GM18907 (cell line): Measurements from ENCODE around the gene TMEM219.
A peak's percentile ranks its signal among the peaks of the same experiment; 100 is the strongest.

Experiments
- ATAC-seq: cut with Tn5 transposase; IDR thresholded peaks from one replicate; pipeline ENCODE4 v1.9.1; 2021; ENCODE audit warnings: mild to moderate bottlenecking, moderate library complexity; ENCODE audit not compliant: unreplicated experiment

TMEM219 gene

GRCh38 chr16:29994600-29995323 lies 32.9 kb downstream of the TMEM219 start:
- ATAC-seq: peak; percentile 25

- peak; percentile 53 for ATAC-seq
Observed at GRCh38 chr16:29995324-29995910, 33.5 kb downstream of the TMEM219 start, which contains the start of gene HIRIP3. Gene HIRIP3, minus strand, starts transcription at chr16:29995617. Its CDS starts 12 bp downstream, at chr16:29995605.

- peak; percentile 88 for ATAC-seq
Observed at GRCh38 chr16:29995911-29996765, 34.3 kb downstream of the TMEM219 start, which contains the start of gene INO80E. Gene INO80E, plus strand, starts transcription at chr16:29996241. Its CDS starts 70 bp downstream, at chr16:29996311.

DNA sequence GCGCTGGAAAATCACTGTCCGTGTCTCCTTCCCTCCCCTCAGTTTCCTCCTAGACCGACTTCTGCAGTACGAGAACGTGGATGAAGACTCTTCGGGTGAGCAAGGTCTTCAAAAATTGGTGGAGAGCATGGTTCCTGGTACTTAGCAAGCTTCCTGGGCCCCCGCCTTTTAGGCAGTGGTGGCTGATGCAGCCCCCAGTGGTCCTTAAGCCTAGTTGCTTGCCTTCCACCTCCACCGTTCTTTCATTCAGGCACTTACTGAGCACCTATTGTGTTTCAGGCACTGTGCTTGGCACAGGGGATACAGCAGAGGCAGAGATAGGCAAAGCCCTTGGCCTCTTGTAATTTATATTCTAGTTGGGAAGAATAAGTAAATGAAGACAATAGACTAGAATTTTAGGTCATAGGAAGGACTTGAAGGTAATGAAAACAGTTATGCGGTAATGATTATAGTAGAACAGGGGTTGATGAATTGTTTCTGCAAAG lies 34.9 kb downstream of the TMEM219 start:
- no peak for ATAC-seq

GRCh38 chr16:29999605-30000004 lies 37.7 kb downstream of the TMEM219 start:
- ATAC-seq: no peak

DNA sequence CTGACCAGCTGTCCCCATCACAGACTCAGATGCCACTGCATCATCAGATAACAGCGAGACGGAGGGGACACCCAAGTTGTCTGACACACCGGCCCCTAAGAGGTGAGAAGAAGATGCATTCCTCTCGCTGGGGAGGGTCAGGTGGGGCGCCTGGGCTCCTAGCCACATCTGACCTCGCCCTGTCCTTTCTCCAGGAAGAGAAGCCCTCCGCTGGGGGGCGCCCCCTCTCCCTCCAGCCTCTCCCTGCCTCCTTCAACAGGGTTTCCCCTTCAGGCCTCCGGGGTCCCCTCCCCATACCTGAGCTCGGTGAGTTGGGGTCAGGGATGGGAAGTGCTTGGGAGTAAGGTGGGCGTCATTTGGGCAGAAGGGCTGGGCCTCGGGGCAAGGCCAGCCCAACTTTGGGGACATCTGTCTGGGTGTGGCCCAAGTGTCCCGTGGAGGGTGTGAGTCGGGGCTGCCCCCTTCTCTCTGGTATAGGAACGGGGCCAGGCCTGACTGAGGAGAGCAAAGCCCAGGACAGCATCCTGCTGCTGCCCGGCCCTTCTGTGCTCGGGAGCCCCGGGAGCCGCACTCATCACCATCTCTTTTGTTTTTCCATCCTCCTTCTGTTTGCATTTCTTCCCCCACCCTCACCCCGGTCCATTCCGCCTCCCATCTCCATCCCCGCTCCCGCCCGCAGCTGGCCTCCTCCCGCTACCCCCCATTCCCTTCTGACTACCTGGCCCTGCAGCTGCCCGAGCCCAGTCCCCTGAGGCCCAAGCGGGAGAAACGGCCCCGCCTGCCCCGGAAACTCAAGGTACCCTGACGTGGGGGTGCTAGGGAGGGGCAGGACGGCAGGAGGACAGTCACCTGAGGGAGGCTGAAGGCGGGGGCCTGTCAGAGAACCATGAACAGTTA lies 39.1 kb downstream of the TMEM219 start:
- ATAC-seq: no peak

DNA sequence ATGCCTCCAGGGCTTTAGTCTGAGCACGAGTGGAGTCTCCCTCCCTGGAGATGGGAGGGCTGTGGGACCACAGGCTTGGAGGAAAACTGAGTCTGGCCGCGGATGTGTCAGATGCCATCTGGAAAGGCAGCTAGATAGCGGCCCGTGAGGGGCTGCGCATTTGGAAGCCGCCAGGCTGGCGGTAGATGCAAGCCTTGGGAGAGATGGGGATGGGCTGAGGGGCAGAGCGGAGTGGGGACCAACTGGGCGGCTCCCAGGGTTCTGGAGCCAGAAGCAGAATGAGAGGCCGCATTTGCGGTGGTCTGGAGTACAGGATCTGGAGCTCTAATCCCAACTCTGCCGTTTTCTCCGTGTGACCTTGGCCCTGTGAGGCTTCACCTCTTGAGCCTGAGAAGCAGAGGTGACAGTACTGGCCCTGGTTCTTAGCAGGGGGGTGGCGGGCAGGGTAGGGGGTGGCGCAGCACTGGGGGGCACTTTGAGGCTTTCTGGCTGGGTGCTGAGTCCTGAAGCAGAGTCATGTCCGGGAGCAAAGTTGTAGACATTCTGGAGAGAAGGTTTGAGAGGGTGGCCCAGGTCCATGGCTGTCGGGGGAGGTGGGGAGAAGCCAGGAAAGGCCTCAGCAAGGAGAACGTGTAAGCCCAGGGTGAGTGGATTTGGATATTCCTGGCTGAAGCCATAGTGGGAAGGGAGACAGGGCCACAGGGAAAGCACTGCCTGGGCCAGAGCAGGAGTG lies 40.9 kb downstream of the TMEM219 start:
- no peak for ATAC-seq

DNA sequence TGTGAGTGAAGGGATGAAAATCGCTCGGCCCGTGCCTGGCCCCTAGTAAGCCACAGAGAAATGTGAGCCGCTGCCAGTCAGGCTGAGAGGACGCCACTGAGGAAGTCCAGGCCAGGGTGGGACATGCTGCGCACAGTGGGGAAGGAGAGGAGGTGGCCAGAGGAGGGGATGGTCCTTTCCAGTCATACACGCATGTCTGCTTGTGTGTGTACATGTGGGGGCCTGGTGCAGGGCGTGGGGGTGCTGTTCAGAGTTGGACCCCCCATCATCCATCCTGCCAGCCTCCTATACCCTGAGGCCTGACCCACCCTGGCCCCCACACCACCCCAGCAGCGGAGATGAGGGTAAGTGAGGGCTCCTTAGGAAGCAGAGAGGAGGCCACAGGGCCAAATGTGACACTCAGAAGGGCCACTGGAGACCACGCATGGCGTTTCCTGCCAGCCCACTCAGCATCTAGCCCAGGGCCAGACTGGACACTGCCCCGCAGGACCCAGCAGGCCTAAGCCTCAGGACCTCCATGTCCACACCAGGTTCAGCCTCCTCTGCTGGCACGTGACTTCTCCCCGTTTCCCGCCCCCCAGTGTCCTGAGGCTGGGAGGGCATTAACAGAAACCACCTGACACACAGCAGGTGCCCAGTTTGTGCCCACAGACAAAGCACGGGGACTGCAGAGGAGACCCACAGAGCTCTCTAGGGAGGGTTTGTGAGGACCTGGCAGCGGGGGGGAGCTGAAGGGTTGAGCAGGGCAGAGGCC lies 42.0 kb downstream of the TMEM219 start:
- ATAC-seq: no peak

DNA sequence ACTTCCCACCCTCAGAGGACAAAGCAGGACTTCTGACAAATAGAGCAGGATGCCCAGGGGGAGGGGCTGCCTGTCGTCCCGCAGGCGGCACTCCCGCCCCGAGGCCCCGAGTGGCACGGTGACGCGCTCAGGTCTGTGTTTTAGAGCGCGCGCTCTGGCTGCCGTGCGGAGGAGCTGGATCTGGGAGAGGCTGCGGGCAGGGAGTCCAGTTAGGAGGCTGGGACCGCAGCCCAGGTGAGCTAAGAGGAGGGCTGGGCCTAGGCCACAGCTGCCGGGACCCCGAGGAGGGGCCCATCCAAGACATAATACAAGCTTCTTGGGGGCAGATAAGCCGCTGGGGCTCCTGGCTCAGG lies 42.5 kb downstream of the TMEM219 start:
- no peak for ATAC-seq

DNA sequence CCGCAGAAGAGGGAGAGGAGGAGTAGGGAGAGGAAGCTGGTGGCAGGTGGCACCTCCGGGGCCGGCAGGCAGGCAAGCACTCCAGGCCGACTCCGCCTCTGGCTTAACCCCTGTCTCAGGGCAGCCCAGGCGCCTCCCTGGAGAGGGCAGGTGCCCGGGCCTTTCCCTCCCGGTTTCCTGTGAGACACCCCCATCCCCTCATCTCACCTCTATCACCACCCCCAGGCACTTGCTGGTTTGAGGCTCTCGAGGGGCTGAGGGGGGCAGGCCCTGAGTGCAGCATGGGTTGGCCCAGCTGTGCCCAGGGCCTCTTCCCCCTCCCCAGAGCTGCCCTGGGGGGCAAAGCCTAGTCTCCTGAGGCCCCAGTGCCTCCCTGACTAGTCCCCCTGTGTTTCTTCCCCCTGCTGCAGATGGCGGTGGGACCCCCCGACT lies 42.9 kb downstream of the TMEM219 start:
- no peak for ATAC-seq

DNA sequence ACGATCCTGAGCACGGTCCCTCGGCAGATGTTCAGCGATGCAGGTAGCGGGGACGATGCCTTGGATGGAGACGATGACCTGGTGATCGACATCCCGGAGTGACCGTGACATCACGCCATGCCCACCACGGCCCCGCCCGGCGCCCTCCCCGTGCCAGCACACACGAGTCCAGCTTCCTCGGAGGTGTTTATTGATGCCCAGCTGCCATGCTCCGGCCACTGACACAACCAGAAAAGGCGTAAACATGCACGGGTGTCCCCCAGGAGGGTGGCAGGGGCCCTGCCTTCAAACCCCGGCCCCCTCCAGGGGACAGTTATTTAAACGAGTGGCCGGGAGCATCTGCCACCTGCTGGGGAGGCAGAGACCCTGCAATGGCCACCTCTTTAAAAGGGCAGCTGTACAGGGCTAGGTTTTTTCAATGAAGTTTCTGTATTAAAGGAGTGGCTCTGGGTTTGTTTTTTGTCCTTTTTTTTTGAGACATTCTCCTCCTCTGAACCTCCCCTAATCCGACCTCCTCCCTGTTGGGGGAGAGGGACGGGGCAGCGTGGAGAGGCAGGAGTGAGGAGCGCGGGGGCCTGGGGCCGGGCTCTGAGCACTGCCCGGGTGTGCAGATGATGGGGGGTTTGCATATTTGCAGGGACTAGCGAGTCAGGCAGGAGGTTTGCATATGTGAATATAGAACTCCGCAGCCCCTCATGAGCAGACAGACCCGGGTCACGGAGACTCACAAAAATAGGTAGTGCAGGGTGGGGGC lies 43.6 kb downstream of the TMEM219 start:
- no peak for ATAC-seq

DNA sequence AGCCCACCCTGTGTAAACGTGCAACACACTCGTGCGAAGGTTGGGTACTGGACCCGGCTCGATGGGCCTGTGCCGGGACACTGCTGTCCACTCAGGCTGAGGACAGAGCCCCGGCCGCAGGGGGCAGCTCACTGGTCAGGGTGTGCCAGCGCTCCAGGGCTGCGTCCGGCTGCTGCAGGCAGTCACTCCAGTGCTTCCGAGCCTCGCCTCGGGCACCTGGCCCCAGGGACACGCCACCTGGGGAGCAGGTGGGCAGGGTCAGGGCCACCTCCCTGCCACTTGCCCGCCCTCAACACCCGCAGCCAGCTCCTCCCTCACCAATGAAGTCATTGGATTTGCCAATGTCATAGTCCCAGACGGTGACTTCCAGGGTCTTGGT lies 44.2 kb downstream of the TMEM219 start:
- no peak for ATAC-seq

DNA sequence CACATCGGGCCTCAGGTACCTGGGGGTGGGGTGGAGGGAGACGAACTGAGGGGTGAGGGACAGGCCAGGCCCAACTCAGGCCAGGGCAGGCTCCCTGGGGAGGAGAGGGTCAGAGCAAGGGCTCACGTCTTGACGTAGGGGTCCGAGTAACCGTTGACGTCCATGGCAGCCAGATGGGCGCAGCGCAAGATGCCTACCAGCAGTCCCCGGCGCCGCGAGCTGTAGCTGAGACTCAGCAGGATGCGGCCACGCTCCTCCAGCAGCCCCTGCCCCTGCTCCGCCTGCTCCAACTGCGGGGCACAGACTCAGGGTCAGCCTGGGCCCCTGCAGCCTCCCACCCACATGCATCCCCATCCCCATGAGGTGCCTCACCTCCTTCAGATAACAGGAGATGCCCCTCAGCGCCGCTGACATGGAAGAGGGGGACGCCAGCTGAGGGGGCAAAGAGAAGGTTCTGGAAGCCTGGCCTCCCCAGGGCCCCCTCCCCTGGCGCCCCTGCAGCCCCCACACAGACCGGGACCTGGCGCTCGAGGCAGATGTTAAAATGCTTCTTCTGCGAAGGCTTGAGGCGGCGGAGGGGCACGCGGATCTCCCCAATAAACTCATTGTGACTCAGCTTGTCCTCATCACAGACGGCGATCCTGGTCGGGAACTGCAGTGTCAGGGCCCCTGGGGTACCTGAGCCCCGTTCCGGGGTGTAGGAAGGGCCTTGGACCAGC lies 44.9 kb downstream of the TMEM219 start:
- ATAC-seq: no peak

- ATAC-seq: no peak
Observed at GRCh38 chr16:30007378-30007895, 45.6 kb downstream of the TMEM219 start.

GRCh38 chr16:30009085-30009862 lies 47.4 kb downstream of the TMEM219 start:
- no peak for ATAC-seq

DNA sequence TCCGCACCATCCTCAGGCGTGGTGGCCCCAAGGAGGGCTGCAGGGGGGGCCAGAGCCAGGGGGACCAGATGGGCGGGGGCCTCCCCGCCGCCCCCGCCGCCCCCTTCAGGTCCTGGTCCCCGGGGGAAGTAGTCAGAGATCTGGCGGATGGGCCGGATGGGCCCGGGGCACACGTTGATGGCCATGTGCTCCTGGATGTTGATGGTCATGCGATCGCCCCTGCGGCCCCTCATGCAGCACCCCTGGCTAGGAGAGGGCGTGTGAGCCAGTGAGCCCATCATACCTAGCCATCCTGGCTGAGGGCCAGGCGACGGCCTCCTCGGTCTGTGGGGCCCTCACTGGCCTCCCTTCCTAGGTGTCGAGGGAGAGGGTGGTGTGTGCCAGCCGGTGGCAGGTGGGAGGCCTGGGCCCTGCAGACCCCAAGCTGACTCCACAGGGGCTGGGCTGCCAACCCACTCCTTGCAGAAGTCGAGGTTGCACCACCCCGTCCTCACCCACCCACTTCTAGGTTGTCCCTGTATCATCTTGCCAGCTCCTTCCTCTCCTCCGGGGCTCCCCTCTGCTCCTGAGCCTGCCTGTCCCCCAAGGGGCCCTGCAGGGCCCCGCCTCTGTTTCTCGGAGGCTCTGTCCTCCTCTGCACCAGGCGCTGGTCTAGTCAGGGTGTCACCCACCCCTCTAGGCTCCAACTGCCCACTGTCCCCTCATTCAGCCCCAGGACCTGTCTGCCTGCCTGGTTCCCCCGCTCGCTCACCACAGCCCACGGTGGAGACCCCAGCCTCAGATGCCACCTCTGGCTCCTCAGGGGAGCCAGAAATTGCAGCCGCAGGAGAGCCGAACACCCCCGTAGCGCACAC lies 48.3 kb downstream of the TMEM219 start:
- ATAC-seq: no peak
